LNCAP (cell line): Measurements from ENCODE around the gene DCTD.

Source experiments
- CTCF ChIP-seq: fragments of 450-650 bp; IDR thresholded peaks from 2 replicates; pipeline ENCODE4 v1.5.1; 2017; ENCODE audit warnings: mild to moderate bottlenecking

Gene DCTD

GRCh38 chr4:182920676-182921075 is 3.5 kb upstream of the DCTD start:
- TF ChIP-seq CTCF = no peak

GRCh38 chr4:182918791-182919302 is 1.7 kb upstream of the DCTD start:
- no peak for TF ChIP-seq CTCF

- no peak for TF ChIP-seq CTCF
Measured at GRCh38 chr4:182918044-182918607, 940 bp upstream of the DCTD start.

- no peak for TF ChIP-seq CTCF
Measured at GRCh38 chr4:182916483-182917181, 554 bp downstream of the DCTD start.

- no peak for TF ChIP-seq CTCF
Measured at GRCh38 chr4:182914357-182914756, 2.8 kb downstream of the DCTD start.

- no peak for TF ChIP-seq CTCF
Measured at GRCh38 chr4:182913621-182914020, 3.6 kb downstream of the DCTD start.

- no peak for TF ChIP-seq CTCF
Measured at GRCh38 chr4:182913036-182913435, 4.2 kb downstream of the DCTD start.
